Mesangial cell (primary cell): Measurements from ENCODE around the gene PER2. TPM values are rescaled to one million over a fixed set of nuclear protein-coding genes. Genes with fewer than 3 reads are reported as not detected.

Experiments
- total RNA-seq: library from RNA; depleted of rRNA; stranded (reverse); fragments of >200 nt; gene quantifications from 2 replicates; pipeline ENCODE4 v1.2.3, GENCODE V29; 2015

The PER2 gene
- total RNA-seq = 3.7 and 3.8 TPM in 2 replicates

DNA sequence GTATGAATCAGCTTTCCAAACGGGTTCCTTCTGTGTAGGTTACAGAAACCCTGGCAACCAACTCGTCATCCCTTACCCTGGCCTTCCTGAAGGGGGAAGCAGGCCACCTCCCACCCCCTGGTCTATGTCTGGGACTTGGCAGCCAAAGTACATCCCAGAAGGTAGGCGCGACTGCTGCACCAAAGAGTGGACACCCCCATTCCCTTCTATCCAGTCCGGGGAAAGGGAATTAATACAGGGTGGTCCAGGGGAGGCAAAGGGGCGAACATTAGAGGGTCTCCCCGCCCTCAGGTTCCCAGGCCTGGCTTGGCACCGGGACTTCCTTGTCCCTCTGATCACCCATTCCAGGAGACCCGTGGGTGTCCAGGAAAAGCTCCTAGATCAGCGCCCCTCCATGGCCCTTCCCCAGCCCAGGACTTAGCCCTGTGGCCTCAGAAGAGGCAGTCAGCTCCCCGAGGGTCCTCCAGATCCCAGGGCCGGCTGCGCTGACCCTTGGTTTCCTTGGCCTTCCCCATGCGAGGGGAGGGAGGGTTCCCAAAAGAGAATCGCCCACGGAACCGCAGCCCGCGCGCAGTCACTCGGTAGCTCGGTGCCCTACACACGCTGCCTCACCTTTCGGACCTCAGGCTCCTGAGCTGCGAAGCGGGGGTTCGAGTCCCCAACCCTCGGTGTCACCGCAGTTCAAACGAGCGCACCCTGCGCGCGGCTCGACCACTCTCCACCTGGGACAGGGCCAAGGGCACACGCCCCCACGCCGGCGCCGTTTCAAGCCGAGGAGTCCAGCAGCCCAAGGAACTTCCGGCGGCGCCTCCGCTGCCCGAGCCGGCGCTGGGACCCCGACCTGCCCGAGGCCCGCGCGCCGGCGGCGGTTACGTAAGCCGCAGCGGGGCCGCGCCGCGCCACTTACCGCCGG, at the start of gene PER2:
PER2 (minus strand) TSS at position 874 of the 913 bp plus-strand sequence. CDS start 10,674 bp downstream, outside the sequence.

GRCh38 chr2:238320246-238320647, 31.8 kb upstream of the PER2 start, which contains the start of gene TRAF3IP1:
Gene TRAF3IP1 (plus strand): TSS chr2:238320518. CDS start chr2:238320663, 145 bp downstream.

GRCh38 chr2:238239863-238240756, 48.3 kb downstream of the PER2 start, which contains the start of gene HES6:
Gene HES6 (minus strand): TSS chr2:238240038. CDS start chr2:238239905, 133 bp downstream.

DNA sequence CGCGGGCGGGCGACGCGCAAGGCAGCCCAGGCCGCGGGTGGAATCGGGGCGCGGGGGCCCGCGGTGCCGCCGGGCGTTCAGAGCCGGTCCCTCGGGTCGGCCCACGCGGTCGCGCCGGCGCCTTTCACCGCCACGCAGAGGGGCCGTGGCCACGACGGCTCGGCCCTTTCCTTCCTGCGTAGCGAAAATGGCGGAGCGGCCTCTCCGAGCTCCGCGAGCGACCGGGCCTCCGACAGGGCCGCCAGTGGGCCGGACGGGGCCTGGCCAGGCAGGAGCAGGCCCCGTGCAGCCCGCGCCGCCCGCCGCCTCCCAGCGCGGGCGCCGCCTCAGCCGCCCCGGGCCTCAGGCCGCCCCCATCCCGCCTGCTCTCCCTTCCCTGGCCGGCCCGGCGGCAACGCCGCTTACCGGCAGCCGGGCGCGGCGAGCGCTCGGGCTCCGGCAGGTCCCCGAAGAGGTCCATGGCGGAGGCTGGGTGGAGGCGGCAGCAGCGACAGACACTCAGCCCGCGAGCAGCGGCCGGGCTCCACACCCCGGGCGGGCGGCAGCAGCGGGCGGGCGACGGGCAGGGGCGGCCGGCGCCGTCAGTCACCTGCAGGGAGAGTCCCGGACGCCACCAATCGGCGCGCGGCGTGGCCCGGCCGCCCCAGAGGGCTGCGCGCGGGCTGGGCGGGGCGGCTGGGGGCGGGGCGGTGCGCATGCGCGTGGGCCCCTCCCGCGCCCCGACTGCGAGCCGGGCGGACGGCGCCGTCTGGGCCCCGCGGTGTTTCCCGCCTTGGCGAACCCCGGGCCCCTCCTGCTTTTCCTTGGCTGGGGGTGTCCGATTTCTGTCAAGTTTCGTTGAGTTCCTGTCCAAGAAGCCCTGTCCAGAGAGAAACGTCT, 85.1 kb downstream of the PER2 start, which contains the start of gene ILKAP:
ILKAP (minus strand) TSS at position 602 of the 879 bp plus-strand sequence; CDS start at position 460, 142 bp downstream.

Other genes with a start within 250 kb of the PER2 start
- 18.9 and 35.8 TPM in 2 replicates for gene SCLY, start 227.6 kb downstream of the PER2 start, total RNA-seq
- gene ESPNL, start 188.3 kb downstream of the PER2 start, total RNA-seq = 1.3 and 2.2 TPM in 2 replicates
- gene KLHL30, start 149.9 kb downstream of the PER2 start, total RNA-seq = 0.16 and 5.5 TPM in 2 replicates
- 34.5 and 35.4 TPM in 2 replicates for gene ERFE, start 129.6 kb downstream of the PER2 start, total RNA-seq
- 23.3 and 27.7 TPM in 2 replicates for gene ILKAP, start 84.9 kb downstream of the PER2 start, total RNA-seq
- 15.8 and 17.4 TPM in 2 replicates for gene HES6, start 48.6 kb downstream of the PER2 start, total RNA-seq
- gene TRAF3IP1, start 31.9 kb upstream of the PER2 start, total RNA-seq = 3.1 and 5.7 TPM in 2 replicates
- gene ASB1, start 138.3 kb upstream of the PER2 start, total RNA-seq = 30.8 and 30.9 TPM in 2 replicates